ENCODE results near the gene RNF222. TPM values are rescaled to one million over a fixed set of nuclear protein-coding genes. Genes with fewer than 3 reads are reported as not detected.
A peak's percentile ranks its signal among the peaks of the same experiment; 100 is the strongest.

The RNF222 gene
- total and polyA plus RNA-seq, 7 donors = 0.03 TPM; not detected in 6

DNA sequence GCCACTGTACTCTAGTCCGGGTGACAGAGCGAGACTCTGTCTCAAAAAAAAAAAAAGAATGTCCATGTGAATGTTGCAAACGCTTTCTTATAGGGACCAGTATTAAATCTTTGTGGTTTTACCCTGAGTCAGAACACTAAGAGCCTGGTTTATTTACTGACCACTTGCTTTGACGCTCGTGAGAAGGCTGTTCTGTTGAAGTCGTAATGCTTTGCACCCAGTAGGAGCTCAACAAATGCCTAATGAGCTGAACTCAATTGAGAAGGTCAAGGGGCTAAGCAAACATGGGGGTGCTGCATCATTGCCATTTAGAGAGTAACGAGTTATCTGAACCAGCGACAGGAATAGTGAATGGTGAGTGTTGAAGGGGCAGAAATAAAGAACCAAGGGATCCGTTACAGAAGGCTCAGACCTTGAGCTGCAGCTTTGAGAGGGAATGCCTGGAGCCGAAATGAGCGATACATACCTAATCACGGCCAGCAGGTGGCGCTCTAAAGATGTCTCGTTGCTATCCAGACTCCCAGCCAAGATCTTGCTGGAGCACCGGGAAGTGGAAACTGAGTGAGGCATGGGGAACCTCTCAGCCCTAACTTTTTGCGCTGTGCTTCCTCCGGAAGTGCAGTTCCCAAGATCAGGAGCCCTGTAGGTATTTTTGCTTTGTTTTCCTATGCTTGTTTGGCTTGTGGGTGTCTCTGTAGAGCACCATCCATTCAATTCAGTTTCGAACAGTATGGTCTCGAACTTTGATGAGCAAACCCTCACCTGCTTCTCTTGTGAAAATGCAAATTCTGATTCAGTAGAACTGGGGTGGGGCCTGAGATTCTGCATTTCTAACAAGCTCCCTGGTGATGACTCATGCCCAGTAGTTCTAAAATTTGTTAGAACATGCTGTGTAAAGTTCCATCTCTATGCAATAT, 12.6 kb upstream of the RNF222 start:
- intact Hi-C loops (cut with DNase I) = loop anchor here (1.0 to 2.0 kb wide), 2 partner anchors 336 to 377 kb away; no protein-coding TSS in a partner anchor
- no peak overlapping the region for H3K4me3 ChIP-seq
- H3K27ac ChIP-seq = no peak overlapping the region
- WGBS, 2 donors = 16 to 25% methylated on average over 19 of the region's 19 CpGs
- TF ChIP-seq EP300 (IDR thresholded peaks at IDR 0.05) (no peak), POLR2AphosphoS5 (IDR thresholded peaks at IDR 0.05) (peak in 2 of 4 donors; percentile 10 to 37), POLR2A (IDR thresholded peaks at IDR 0.05) (no peak)
- TF ChIP-seq, protein P1, sequence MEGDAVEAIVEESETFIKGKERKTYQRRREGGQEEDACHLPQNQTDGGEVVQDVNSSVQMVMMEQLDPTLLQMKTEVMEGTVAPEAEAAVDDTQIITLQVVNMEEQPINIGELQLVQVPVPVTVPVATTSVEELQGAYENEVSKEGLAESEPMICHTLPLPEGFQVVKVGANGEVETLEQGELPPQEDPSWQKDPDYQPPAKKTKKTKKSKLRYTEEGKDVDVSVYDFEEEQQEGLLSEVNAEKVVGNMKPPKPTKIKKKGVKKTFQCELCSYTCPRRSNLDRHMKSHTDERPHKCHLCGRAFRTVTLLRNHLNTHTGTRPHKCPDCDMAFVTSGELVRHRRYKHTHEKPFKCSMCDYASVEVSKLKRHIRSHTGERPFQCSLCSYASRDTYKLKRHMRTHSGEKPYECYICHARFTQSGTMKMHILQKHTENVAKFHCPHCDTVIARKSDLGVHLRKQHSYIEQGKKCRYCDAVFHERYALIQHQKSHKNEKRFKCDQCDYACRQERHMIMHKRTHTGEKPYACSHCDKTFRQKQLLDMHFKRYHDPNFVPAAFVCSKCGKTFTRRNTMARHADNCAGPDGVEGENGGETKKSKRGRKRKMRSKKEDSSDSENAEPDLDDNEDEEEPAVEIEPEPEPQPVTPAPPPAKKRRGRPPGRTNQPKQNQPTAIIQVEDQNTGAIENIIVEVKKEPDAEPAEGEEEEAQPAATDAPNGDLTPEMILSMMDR (IDR thresholded peaks at IDR 0.05) = peak; percentile 73 to 86 (median 78)
- DNase-seq = peak; percentile 94
- H3K9me3 ChIP-seq = no peaks in the 10 kb centered on the region
- peaks cover 0 to 2% (median 0%) of the 10 kb centered on the region in 3 donors for H3K27me3 ChIP-seq
- no peaks in the 10 kb centered on the region for H3K36me3 ChIP-seq
- H3K4me1 ChIP-seq = peaks cover 0 to 8% (median 0%) of the 10 kb centered on the region in 4 donors

DNA sequence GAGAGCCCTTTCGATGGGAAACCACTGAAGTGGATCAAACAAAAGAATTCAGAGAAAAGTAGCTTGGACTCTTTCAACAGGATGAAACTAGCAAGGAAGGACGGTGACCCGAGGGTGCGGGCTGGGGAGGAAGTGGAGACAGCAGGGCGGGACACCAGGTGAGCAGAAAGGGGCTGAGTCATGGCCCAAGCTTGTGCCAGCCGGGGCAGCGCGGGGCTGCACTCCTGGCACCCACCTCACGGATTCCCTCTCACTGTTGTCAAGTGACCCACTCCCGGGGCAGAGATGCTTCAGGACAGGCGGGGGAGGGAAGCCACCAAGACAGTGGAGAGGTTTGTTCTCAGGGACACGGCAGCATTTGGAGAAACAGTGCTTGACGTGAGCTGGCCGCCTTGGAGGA, 10.7 kb upstream of the RNF222 start:
- WGBS, 2 donors = 26 to 51% methylated on average over 14 of the region's 14 CpGs
- Histone ChIP-seq H3K4me1 (peaks cover 0 to 8% (median 0%) of the 10 kb centered on the region in 4 donors), H3K4me3 (no peak overlapping the region), H3K27me3 (no peaks in the 10 kb centered on the region), H3K27ac (no peak overlapping the region), H3K36me3 (no peaks in the 10 kb centered on the region), H3K9me3 (no peaks in the 10 kb centered on the region)
- DNase-seq = no peak
- intact Hi-C loops (cut with DNase I) = no loop called here
- TF ChIP-seq POLR2A (IDR thresholded peaks at IDR 0.05) (no peak), POLR2AphosphoS5 (IDR thresholded peaks at IDR 0.05) (no peak), EP300 (IDR thresholded peaks at IDR 0.05) (no peak)
- TF ChIP-seq, protein P1 (IDR thresholded peaks at IDR 0.05) = no peak

DNA sequence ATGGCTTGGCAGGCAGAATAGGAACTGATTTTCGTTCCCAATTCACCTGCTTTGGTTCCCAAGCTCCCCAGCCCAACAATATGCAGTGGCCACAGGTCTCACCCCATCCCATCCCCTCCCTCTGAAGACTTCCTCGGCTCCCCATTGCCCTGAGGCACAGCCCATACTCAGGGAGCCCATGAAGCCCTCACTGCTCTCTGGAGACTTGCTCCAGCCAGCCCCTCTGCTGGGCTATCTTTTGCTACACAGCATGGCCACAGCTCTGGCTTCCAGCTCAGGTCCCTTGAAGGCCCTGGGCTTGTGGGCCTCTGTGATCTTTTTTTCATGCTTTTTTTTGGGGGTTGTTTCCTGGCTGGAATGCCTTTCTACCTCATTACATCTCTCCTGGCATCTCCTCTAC, 8.5 kb upstream of the RNF222 start:
- Histone ChIP-seq H3K4me1 (peaks cover 0 to 8% (median 0%) of the 10 kb centered on the region in 4 donors), H3K27me3 (no peaks in the 10 kb centered on the region), H3K4me3 (no peak overlapping the region), H3K36me3 (no peaks in the 10 kb centered on the region), H3K27ac (no peak overlapping the region), H3K9me3 (no peaks in the 10 kb centered on the region)
- intact Hi-C loops (cut with DNase I) = no loop called here
- DNase-seq = no peak
- WGBS, 2 donors = 72 to 75% methylated on average over 2 of the region's 2 CpGs
- no peak for TF ChIP-seq EP300 (IDR thresholded peaks at IDR 0.05)

DNA sequence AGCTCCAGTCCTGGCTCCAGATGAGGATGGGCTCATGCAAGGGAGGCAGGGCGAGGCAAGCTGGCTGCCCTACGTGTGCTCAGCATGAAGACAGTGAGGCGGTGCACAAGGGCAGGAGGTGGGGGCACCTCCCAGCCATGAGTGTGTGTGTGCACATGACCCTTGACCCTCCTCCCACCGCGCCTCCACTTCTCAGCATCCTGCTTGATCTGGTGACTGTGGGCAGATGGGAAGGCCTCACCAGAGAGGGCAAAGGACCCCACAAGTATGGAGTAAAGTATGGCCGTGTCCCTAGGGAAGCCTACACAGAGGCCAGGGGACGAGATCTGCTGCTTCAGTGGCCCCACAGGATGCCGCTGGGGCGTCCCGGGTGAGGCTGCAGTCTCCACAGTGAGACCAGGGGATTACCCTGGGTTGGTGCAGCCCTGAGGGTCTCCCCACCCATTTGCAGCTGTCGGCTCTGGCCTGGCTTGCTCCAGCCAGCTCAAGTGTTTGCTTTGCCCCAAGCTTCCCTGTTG, 7.9 kb upstream of the RNF222 start:
- Histone ChIP-seq H3K4me3 (no peak overlapping the region), H3K36me3 (no peaks in the 10 kb centered on the region), H3K4me1 (peaks cover 0 to 8% (median 0%) of the 10 kb centered on the region in 4 donors), H3K27me3 (no peaks in the 10 kb centered on the region), H3K27ac (no peak overlapping the region), H3K9me3 (no peaks in the 10 kb centered on the region)
- intact Hi-C loops (cut with DNase I) = no loop called here
- WGBS, 2 donors = 75 to 87% methylated on average over 11 of the region's 11 CpGs
- DNase-seq = no peak
- TF ChIP-seq POLR2A (IDR thresholded peaks at IDR 0.05) = no peak
- TF ChIP-seq POLR2AphosphoS5 (IDR thresholded peaks at IDR 0.05) = no peak
- TF ChIP-seq, protein P1 (IDR thresholded peaks at IDR 0.05) = no peak
- no peak for TF ChIP-seq EP300 (IDR thresholded peaks at IDR 0.05)

DNA sequence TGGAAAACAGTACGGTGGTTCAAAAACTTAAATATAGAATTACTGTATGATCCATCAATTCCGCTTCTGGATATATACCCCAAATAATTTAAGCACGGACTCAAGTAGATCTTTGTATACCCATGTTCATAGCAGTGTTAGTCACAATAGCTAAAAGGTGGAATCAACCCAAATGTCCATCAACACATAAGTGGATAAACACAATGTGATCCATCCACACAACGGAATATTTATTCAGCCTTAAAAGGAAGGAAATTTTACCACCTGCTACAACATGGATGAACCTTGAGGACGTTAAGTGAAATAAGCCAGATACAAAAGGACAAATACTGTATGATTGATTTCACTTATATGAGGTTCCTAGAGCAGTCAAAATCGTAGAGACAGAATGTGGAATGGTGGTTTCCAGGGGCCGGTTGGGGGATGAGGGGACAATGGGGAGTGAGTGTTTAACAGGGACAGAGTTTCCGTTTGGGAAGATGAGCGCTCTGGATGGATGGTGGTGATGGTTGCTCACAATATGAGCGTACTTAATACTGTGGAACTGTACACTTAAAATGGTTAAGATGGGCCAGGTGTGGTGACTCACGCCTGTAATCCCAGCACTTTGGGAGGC, 5.4 kb upstream of the RNF222 start:
- no peak for DNase-seq
- H3K9me3 ChIP-seq = no peaks in the 10 kb centered on the region
- intact Hi-C loops (cut with DNase I) = no loop called here
- H3K4me1 ChIP-seq = no peaks in the 10 kb centered on the region
- no peak overlapping the region for H3K27ac ChIP-seq
- H3K27me3 ChIP-seq = peaks cover 0 to 11% (median under 1%) of the 10 kb centered on the region in 3 donors
- no peaks in the 10 kb centered on the region for H3K36me3 ChIP-seq
- WGBS, 2 donors = 85 to 86% methylated on average over 11 of the region's 11 CpGs
- no peak overlapping the region for H3K4me3 ChIP-seq
- TF ChIP-seq EP300 (IDR thresholded peaks at IDR 0.05) (no peak), POLR2A (IDR thresholded peaks at IDR 0.05) (no peak), POLR2AphosphoS5 (IDR thresholded peaks at IDR 0.05) (no peak)
- TF ChIP-seq, protein P1 (IDR thresholded peaks at IDR 0.05) = no peak
